ENCODE measurements around the gene MRPL9. TPM values are rescaled to one million over a fixed set of nuclear protein-coding genes. Genes with fewer than 3 reads are reported as not detected.
"Not testable (repeated sequence)": the region's sequence is repeated elsewhere in the genome, so short reads cannot be mapped to it uniquely, and the experiment has no call there.

The MRPL9 gene
- total RNA-seq, 1 donor from 2014 or later, result 66.0 TPM

DNA sequence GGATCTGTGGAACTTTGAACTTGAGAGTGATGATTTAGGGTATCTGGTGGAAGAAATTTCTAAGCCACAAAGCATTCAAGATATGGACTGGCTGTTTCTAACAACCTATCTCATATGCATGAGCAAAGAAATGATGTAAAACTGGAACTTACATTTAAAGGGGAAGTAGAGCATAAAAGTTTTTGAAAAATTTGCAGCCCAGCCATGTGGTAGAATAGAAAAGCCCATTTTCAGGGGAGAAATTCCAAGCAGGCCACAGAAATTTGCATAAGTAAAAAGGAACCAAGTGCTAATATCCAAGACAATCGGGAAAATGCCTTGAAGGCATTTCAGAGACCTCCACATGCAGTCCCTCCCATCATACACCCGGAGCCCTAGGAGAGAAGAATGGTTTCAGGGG lies 26.3 kb downstream of the MRPL9 start:
- DNase-seq (ENCODE audit: extremely low read depth, low read depth, low spot score), result no peak

DNA sequence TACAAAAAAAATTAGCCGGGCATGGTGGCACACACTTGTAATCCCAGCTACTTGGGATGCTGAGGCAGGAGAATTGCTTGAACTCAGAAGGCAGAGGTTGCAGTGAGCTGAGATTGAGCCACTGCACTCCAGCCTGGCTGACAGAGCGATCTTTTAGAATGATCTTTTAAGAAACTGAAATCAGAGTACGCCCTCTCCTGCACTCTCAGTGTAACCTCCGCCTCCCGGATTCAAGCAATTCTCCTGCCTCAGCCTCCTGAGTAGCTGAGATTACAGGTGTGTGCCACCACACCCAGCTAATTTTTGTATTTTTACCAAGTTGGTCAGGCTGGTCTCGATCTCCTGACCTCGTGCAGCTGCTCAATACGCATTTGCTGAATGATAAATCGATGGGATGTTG lies 29.3 kb downstream of the MRPL9 start:
- not testable (repeated sequence) for DNase-seq (ENCODE audit: extremely low read depth, low read depth, low spot score)

DNA sequence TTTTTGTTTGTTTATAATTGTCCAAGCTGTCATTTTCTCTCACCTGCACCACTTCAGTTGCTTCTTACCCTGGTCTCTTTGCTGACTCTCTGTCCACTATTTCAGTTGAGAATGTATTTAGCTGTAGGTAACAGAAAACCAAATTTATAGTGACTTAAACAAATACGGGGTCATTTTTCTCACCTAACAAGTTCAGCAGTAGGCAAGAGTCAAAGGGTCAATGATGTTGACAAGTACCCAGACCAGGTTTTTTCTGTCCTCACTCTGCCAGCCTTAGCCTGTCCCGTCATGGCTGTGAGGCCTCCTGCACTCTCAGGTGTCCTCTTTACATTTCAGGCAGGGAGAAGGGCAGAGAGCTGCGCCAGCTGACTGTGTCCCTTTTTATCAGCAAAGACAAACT lies 30.2 kb downstream of the MRPL9 start:
- no peak for DNase-seq (ENCODE audit: extremely low read depth, low read depth, low spot score)

DNA sequence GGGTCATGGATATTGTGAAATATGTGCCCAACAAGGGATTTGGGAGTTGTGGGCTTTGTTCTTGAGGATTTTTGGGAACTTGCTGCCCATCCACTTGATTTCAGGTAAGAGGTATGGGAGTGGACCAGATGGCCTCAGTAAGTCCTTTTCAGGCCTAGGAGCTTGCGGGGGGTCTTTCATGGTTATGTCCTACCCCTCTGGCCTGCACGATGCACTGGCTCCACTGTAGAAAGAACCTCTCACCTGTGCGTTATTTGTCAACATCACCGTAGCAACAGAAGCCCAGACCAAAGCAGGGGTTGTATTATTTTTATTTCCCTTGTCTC lies 33.4 kb downstream of the MRPL9 start:
- no peak for DNase-seq (ENCODE audit: extremely low read depth, low read depth, low spot score)

DNA sequence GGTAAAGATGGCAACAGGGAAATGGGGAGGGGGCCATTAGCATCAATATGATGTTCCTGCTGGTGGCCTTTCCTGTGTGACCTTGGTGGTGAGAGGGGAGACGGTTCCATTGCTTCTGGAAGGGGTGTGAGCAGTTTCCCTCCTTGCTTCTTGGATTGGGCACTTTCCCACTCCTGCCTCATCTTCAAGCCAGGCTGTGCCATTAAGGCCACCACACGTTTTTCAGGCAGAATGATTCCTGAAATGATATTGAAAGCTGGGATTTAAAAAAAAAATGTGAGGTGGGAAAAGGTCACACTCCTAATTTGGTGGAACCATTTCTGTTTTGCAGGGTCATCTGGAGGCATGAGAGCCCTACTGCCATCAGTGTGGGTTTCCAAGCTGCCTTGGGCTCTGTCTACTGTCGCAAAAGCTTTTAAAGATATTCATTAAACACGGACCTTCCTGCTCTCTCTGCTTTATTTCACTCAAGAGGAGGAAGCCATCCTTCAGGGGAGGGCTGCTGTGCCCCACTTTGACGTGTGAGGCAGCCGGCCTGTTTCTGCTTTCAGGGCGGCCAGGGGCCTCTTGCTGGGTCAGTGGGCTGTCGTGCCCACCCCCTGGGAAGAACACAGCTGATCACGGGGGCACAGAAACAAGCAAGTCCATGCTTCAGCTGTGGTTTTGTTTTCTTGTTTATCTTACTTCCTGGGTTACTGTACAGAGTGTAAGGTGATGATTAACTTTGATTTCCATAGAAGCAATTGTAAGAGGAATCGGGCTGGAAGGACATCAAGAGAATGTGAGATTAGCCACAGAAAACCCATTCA lies 33.9 kb downstream of the MRPL9 start:
- DNase-seq (ENCODE audit: extremely low read depth, low read depth, low spot score), result no peak

DNA sequence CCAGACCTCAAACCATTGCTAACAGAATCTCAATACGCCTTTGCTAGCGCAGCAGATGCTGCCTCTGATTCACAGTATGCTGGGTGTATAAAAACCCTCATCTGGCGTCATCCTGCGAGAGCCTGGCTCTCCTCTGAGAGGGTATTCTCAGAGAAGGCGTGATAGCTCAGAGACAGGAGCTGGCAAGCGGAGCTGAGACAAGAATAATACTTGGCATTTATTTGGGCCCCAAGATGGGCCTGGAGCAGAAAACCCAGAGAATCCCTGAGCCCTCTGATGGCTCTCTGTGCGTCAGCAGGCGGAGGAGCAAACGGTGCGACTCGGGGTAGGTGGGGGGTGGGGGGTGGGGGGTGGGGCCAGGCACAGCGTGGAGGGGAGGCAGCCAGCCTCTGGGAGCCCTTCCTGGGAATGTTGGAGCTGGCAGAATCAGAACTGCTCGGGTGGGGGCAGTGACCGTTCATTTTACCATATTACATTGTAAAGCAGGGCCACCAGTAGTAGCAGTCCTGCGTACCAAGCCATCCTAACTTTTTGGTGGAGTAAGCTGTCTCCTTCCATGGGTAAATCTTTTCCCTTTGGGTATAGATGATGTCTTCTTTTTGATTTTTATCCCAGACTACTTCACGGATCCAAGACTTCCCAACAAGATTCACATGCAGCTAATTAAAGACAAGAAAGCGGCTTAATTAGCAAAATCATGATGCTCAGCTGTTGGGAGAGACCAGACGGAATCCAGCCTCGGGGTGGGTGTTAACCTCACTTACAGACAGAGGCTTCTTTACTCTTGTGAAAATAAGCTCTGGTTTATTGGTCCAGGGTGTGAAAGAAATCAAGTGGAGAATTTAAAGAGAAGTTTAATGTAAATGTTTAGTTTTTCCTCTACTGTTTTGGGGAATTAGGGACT lies 34.9 kb downstream of the MRPL9 start:
- no peak for DNase-seq (ENCODE audit: extremely low read depth, low read depth, low spot score)

DNA sequence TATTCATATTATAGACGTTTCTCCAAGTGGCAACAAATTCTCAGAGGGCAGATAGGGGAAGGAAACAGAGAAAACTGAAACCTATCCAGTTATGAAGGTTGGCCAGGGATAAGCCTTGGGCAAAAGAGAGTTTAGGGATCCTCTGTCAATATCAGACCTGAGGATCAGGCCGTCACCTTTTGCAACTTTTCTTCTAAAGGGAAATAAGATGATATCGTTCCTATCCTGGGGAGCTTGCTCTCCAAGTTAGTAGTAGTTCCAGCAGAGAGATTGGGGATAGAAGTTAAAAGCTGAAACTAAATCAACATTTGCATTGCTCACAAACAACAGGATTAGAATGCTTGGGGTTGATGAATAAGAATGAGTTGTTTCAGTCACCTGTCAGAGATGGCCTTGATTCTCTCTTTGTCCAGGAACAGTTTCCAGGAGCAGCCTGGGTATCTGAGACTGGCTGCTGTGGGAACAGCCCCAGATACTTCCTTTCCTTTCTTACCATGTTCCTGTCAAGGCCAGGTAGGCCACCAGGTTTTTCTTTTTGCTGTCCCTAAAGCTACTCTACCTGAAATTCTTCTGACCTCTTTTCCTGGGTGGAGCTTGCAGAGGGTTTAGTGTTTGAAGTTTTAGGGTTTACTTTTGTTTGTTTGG lies 39.4 kb downstream of the MRPL9 start:
- DNase-seq (ENCODE audit: extremely low read depth, low read depth, low spot score), result no peak

DNA sequence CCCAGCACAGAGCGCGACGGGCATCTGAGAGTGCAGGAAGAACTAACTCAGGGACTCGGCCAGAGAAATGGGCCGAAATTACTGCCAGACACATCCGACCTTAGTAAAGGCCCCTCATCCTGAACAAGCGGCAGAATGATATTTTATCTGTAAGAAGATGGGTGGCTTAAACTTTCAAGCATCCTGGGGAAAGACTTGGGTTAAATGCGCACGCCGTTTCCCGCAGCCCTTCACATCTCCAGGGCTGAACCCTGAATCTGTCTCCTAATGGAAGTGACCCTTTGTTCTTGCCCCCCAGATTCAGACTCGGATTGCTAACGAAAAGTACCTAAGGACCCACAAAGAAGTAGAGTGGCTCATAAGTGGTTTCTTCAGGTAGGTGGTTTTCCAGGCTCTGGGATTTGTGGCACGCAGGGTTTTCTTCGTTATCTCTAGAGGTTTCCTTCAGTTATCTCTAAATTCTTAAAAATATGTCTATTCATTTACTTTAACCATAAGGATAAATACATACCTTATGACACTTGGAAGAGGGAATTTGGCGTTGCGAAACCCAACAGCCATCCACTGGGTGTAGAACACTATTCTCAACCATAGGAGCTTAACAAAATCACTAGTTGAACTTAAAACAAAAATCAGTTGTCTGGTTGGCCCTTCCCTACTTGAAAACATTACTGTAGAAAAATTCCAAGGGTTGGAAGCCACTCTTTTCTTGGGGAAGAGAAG lies 41.3 kb downstream of the MRPL9 start:
- no peak for DNase-seq (ENCODE audit: extremely low read depth, low read depth, low spot score)

DNA sequence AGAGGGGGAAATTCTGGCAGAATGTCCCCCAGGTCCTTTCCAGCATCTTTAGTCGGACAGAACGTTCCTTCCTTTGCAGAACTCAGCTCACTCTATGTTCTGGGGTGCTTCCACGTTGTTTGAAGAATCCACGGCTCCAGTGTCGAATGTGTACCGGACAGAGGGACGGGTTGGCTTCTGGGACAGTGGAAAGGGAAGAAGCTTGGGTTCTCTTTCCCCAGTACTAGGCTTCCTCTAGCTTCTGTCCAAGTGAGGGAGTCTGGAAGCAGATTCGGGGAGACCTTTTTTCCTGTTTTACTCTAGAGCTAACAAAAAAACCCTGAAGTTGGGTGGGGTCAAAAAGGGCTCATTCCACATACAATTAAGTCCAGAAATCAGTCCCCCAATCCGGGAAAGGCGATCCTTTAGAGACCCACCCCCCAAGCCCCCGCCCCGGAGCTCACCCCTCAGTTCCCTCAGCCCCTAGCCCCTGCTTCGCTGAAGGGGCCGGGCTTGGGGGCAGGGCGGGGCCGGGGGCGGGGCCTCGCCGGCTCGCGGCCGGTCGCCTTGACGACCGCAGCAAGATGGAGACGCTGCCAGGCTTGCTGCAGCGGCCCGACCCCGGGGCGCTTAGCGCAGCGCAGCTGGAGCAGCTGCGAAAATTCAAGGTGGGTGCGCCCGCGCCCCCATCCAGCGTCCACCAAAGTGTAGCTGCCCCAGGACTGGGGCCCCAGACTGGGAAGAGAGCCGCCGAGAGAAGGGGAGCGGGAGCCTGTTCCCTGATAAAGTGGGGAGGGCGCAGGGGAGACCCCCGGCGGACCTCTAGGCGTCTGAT lies 42.1 kb downstream of the MRPL9 start, which contains the start of gene RIIAD1:
TSS of gene RIIAD1 (plus strand) at position 549 of the 814 bp plus-strand sequence. CDS start at position 564, 15 bp downstream.
- DNase-seq (ENCODE audit: extremely low read depth, low read depth, low spot score), result no peak

DNA sequence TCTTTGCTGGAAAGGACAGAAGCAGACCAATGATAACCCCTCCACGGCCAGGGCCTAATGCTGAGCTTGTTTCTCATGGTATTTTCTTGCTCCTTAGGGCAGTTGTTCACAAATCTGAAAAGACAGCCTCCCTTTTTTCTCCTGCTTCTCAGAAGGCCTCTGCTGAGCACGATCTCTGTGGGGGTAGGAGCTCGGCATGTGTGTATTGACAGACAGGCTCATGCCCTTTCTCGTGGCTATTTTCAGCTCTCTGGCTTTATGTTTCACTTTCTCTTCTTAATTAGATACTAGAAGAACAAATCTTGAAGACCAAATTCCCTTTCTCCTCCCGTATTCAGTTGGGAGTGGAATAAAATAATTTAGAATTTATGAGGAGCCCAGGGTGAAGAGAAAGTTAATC lies 42.7 kb downstream of the MRPL9 start:
- no peak for DNase-seq (ENCODE audit: extremely low read depth, low read depth, low spot score)

DNA sequence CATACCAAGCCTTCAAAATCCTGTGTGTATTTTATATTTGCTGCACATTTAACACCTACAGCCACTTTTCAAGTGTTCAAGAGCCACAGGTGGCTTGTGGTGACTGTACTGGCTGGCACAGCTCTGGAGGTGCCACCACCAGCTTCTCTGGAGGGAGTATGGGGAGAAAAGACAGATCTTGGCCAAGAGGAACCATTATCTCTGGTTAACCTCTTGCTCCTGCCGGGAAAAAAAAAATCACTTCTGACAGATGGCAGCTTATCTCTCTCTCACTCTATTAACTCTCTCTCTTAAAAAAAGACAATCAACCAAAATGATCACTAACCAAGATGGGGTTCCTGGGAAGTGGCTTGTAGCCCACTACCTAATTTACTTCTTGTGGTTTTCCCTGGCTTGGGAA lies 43.2 kb downstream of the MRPL9 start:
- no peak for DNase-seq (ENCODE audit: extremely low read depth, low read depth, low spot score)

DNA sequence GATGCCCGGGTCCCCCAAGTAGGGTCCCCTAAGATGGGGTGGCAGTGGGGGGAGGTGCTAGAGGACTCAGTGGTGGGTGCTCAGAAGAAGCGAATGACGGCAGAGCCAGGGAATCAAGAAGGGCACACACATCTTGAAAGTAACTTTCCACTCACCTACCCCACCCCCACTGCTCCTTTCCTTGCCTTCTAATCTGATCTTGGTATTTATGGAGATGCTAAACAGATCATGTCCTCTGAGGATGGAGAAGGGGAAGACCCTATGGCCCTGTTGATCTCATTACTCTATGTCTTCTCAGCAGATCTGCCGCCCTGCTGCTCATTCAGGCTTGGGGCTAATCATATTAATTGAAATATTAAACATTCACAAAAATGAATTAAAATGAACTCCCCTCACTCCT lies 44.6 kb downstream of the MRPL9 start:
- no peak for DNase-seq (ENCODE audit: extremely low read depth, low read depth, low spot score)

DNA sequence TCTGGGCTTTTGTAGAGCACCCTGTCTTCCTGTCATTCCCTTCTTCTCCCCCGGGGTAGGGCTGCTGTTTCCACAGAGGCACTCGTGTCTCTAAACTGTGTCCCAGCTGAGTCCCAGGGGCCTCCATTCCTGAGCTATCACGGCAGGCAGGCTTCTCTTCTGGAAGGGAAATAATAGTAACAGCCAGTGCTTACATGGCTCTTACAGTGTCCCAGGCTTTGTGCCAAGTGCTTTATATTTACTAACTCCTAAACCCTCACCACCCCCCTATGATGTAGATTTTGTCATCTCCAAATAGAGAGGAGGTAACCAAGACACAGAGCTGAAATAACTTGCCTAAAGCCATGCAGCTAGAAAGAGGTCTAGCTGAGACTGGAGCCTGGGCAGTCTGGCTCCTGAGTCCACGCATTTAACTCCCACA lies 45.3 kb downstream of the MRPL9 start:
- no peak for DNase-seq (ENCODE audit: extremely low read depth, low read depth, low spot score)

DNA sequence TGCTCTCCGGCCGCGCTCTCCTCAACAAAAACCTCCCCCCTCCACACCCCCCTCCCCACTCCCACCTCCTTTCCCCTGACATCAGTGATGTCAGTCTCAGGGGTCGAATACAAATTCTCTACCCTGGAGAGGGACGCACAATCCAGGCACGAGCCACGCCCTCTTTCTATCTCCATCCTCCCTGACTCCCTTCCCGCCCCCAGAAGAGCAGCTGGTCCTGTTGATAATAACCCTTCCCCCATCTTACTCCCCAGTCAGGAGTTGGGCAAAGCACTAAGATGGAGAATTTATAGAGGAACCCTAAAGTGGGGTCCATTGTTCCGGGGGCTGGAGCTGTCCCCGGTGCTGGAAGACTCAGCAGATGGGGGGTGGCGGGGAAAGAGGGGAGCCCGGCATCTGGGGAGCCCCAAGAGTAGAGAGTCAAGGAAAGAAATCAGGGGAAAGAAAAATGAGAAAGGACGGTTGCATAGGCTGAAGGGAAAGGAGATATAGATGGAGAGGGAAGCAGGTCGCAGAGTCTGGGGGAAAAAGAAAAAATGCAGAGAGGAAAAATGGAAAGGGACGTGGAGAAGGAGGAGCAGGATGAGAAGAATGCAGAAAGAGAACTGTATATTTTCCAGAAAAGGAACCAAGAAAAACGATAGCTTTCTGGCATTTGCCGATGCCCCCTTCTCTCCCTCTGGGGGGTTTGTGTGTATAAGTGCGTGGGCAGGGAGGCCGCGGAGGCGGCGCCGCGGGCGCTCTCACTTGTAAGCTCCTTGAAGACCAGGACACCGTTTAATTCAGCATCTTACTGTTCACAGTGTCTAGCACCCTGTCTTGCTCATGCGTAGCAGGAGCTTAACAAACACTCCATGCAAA lies 46.3 kb downstream of the MRPL9 start, which contains the start of gene CELF3:
TSS of gene CELF3 (minus strand) at position 33 of the 861 bp plus-strand sequence. CDS start 783 bp downstream, outside the sequence.
- no peak for DNase-seq (ENCODE audit: extremely low read depth, low read depth, low spot score)

DNA sequence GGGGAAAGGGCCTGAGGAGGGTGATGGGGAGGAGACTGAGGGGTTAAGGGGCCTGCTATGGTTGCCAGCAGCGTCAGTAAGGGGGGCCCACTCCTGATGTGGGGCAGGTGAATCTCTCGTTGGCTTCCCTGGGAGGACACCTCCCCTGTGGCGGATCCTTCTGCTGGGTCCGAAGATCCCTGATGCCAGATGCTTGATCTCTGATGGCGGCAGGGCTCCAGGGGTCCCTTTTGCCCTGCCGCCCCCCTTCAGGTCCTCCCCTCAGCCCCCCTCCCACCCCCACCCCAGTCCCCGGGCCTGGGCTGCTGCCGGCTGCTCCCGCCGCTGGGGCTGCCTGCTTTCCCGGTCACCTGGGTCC lies 46.9 kb downstream of the MRPL9 start:
- no peak for DNase-seq (ENCODE audit: extremely low read depth, low read depth, low spot score)

DNA sequence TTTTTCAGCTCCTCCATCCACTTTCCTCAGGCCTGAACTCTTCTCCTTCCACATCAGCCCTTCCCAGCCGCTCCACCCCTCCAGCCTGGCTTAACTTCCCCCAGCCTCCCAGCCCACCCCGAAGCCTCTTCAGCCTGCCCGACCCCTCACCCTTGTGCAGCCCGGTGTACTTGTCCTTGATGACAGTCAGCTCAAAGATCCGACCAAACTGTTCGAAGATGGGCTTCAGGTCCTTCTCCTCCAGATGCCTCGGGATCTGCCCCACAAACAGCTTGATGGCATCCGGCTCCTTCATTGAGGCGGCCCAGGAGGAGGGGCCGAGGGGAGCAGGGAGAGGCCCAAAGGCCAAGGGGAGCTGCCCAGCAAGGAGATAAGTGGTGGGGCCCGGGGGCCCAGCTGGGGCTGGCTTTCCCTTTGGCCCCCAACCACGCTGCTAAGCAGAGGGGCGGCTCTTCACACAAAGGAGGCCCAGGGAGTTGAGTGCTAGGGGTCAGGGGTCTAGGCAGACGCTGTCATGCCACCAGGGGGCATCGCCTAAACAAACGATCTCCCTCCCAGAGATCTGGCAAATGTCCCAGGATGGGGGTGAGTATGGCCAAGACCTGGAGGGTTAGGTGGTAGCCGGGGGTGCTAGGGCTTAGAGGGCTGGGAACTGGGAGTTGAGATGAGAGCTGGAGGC lies 47.4 kb downstream of the MRPL9 start:
- no peak for DNase-seq (ENCODE audit: extremely low read depth, low read depth, low spot score)

DNA sequence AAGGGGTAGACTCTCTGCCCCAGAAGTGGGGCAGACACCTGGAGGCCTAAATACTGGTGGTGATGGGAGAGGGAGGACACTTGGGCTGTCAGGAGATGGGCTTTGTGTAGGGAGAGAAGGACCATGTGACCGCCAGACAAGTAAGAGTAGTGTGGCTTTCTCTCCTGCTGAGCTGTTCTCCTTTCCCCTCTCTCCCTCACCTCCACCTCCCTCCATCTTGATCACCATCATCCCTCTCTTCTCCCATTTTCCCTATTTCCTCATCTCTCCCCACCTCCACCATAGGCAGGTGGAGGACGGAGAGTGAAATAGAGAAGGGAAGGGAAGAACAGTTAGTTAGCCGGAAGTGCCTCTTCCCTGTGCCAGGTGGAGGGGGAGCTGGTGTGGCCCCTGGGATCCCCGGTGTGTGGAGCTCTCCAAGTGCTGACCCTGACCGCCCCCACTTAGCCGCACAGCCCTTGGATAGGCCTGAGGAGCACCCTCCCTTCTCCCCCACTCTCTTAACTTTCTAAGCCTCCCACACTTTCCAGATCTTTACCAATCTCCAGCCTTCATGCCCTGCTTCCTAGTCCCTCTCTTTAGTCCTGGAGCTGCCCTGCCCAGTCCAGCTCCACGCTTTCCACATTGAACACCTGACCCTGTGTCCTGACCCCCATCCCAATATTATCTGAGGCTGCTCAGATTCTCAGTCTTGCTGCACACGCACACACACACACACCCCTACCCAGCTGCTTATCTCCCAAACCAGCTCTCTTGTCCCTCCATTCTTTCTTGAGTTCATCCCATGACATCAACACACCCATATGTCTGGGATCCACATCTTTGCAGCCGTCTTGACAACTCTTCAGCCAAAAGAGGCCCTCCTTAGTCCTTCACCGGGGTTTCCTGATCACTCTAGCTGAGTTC lies 48.2 kb downstream of the MRPL9 start:
- DNase-seq (ENCODE audit: extremely low read depth, low read depth, low spot score), result no peak
